A204.1 (cell line): ENCODE measurements around the gene TBKBP1.
"Not testable (repeated sequence)": the region's sequence is repeated elsewhere in the genome, so short reads cannot be mapped to it uniquely, and the experiment has no call there.

Source experiments
- FAIRE-seq: peaks from 2 replicates; lab custom pipeline; 2012; peaks lifted over from hg19 to GRCh38; lab: Jason Lieb, UNC

The TBKBP1 gene

GRCh38 chr17:47678196-47678595, 15.8 kb upstream of the TBKBP1 start:
- no peak for FAIRE-seq

GRCh38 chr17:47682138-47682537, 11.8 kb upstream of the TBKBP1 start:
- no peak for FAIRE-seq

GRCh38 chr17:47682727-47683126, 11.2 kb upstream of the TBKBP1 start:
- FAIRE-seq = not testable (repeated sequence)

GRCh38 chr17:47684025-47684424, 9.9 kb upstream of the TBKBP1 start:
- no peak for FAIRE-seq

GRCh38 chr17:47684535-47685193, 9.3 kb upstream of the TBKBP1 start:
- no peak for FAIRE-seq

GRCh38 chr17:47685556-47686275, 8.2 kb upstream of the TBKBP1 start:
- FAIRE-seq = no peak

GRCh38 chr17:47686276-47686635, 7.7 kb upstream of the TBKBP1 start:
- FAIRE-seq = no peak

GRCh38 chr17:47686664-47687327, 7.2 kb upstream of the TBKBP1 start:
- FAIRE-seq = no peak

- no peak for FAIRE-seq
Measured at GRCh38 chr17:47687328-47687690, 6.7 kb upstream of the TBKBP1 start.

- no peak for FAIRE-seq
Measured at GRCh38 chr17:47687748-47688147, 6.2 kb upstream of the TBKBP1 start.

- no peak for FAIRE-seq
Measured at GRCh38 chr17:47690121-47690520, 3.8 kb upstream of the TBKBP1 start.

GRCh38 chr17:47692137-47692894, 1.6 kb upstream of the TBKBP1 start:
- FAIRE-seq = no peak

GRCh38 chr17:47692895-47693730, 848 bp upstream of the TBKBP1 start:
- FAIRE-seq = no peak

- no peak for FAIRE-seq
Measured at GRCh38 chr17:47694581-47695428, 844 bp downstream of the TBKBP1 start.

- no peak for FAIRE-seq
Measured at GRCh38 chr17:47695429-47696376, 1.7 kb downstream of the TBKBP1 start.

GRCh38 chr17:47696717-47697642, 3.0 kb downstream of the TBKBP1 start:
- FAIRE-seq = no peak

GRCh38 chr17:47697906-47698711, 4.1 kb downstream of the TBKBP1 start:
- FAIRE-seq = no peak
